Omental fat pad (tissue), 4 donors: ENCODE measurements around the gene CCDC14. TPM values are rescaled to one million over a fixed set of nuclear protein-coding genes. Genes with fewer than 3 reads are reported as not detected.

Source experiments
- ATAC-seq: fragments of 150-250 bp; one replicate; pipeline ENCODE4 v1.9.1; 2016; ENCODE audit warnings: mild to moderate bottlenecking, moderate library complexity; ENCODE audit not compliant: low FRiP score
- DNase-seq: peaks from one replicate; pipeline ENCODE4 v3.0.0-alpha.2; 2019; ENCODE audit warnings: low spot score
- CTCF ChIP-seq, 3 donors: fragments of 450-650 bp; IDR thresholded peaks; one replicate each; pipeline ENCODE4 v1.5.1; 2016 to 2017; ENCODE audit warnings: antibody characterized with exemption in 3 of 3, mild to moderate bottlenecking in 3 of 3, moderate library complexity in 2 of 3
- total RNA-seq, 4 donors: library from RNA; depleted of rRNA; stranded (reverse); fragments of >200 nt; gene quantifications; one replicate each; pipeline ENCODE4 v1.1.0, GENCODE V29; 2016

Gene CCDC14
- total RNA-seq, 4 donors from 2014 or later: 16.3 to 35.6 (median 29.1) TPM

- ATAC-seq (no peak), DNase-seq (no peak)
- TF ChIP-seq CTCF (IDR thresholded peaks at IDR 0.05): no peak
These were observed 25.2 kb downstream of the CCDC14 start for GRCh38 chr3:123935830-123936229.

GRCh38 chr3:123934250-123934649, 26.8 kb downstream of the CCDC14 start:
- DNase-seq (no peak), ATAC-seq (no peak)
- no peak for TF ChIP-seq CTCF (IDR thresholded peaks at IDR 0.05)

- ATAC-seq: no peak
- no peak for TF ChIP-seq CTCF (IDR thresholded peaks at IDR 0.05)
- DNase-seq: no peak
These were observed 30.6 kb downstream of the CCDC14 start for GRCh38 chr3:123930445-123930844.

- no peak for DNase-seq
- TF ChIP-seq CTCF (IDR thresholded peaks at IDR 0.05): no peak
- no peak for ATAC-seq
These were observed 31.7 kb downstream of the CCDC14 start for GRCh38 chr3:123929325-123929724.

- no peak for DNase-seq
- TF ChIP-seq CTCF (IDR thresholded peaks at IDR 0.05): no peak
- ATAC-seq: no peak
These were observed 34.6 kb downstream of the CCDC14 start for GRCh38 chr3:123926396-123926795.

GRCh38 chr3:123920868-123921267, 40.2 kb downstream of the CCDC14 start:
- ATAC-seq (no peak), DNase-seq (no peak)
- TF ChIP-seq CTCF (IDR thresholded peaks at IDR 0.05): no peak

GRCh38 chr3:123920383-123920782, 40.6 kb downstream of the CCDC14 start:
- no peak for DNase-seq
- TF ChIP-seq CTCF (IDR thresholded peaks at IDR 0.05): no peak
- ATAC-seq: no peak
